Measurements from ENCODE around the gene MYLK4. TPM values are rescaled to one million over a fixed set of nuclear protein-coding genes. Genes with fewer than 3 reads are reported as not detected.

MYLK4 gene
- total RNA-seq, 1 donor from 2014 or later = 2.5 TPM

DNA sequence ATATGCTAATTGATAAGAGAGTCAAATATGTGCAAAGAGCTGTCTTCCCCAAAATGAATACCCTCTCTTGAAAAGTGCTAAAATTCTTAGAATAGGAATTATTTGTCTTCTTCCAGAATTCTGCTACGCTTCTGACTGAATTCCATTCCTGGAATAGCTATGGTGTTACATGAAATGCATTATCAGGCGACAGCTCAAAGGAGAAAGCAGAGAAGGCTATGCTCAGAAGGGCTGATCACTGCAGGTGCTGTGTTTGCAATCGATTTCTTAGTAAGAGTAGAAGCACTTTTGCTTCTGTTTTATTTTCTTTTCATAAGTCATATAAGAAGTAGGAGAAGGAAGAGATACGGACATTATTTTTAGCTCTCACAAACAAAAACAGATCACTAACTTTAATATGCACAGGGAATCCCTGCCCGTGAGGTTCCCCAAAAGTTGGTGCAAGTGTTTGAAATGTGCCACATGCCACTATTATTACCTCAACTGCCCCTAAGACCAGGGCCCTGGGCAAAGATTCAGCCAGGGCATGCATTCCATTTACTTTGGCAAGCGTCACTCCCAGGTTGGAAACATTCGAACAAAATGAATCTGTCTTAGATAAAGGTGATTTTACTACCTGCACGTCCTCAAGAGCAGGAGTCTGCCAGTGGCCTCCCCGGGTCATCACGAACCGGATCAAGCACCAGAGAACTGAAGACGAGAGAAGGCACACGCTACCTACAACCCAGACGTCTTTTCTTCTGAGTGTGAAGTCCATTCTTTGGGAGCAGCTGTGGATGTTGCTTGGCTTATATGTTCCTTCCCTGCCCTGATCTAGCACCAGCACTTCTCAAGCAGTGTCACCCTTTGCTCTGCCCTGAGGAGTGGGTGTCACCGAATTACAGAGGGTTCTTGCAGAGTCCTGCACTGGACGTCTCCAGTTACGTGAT lies 7.2 kb downstream of the MYLK4 start:
- no peak for DNase-seq
- peak; percentile 69 for ATAC-seq
- intact Hi-C loops (cut with micrococcal nuclease) = no loop called here

DNA sequence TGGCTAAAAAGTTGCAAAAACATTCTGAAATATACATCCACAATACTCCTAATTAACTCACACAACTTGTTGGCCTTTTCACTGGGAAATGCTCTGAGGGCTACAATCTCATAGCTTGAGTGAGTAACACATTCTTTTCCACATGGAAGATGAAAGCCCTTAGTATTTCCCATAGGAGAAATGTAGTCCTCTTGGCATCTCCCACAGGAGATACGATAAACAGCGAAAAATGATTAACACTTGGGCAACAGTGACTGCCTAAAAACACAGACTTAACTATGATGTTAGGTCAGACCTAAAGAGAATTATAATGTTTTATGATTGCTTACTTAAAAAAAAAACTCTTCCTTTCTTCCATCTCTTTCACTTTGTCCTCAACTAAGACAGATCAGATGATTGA lies 9.0 kb downstream of the MYLK4 start:
- no peak for ATAC-seq
- no peak for DNase-seq
- intact Hi-C loops (cut with micrococcal nuclease) = no loop called here

DNA sequence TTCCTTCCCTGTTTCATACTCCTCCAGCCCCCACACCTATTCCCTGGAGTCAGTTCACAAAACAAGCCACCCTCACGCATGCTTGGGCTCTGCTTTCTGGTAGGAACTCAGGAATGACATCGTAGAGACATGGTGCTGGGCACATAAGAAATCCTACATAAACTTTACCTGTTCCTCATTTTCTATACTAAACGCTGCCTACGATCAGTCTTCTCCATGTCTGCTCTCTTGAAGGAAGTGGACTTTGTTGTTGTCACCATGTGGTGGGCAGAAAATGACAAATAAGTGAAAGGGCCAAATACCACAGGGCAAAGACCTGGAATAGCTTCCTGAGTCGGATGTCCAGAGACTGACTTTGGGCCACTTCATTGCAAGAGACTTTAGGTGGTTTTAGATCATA lies 10.1 kb downstream of the MYLK4 start:
- DNase-seq (no peak), ATAC-seq (no peak)
- intact Hi-C loops (cut with micrococcal nuclease) = no loop called here

DNA sequence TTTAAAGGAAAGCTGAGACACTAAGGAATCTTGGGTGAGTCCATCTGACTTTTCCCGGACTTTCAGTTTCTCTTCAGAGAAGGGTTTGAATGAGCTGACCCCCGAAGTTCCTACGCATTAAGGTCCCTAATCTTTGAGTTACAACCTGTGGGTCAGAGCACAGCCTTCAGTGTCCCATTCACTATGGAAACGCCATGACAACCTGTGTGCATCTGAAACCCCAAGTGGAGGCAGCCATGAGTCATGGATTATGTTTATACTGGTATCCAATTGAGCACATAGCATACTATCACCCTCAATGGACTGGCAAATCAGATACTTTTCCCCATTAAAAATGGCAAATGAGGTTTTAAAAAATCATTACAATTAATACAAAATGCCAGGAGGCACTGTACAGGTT lies 11.4 kb downstream of the MYLK4 start:
- no peak for ATAC-seq
- DNase-seq = no peak
- intact Hi-C loops (cut with micrococcal nuclease) = no loop called here

DNA sequence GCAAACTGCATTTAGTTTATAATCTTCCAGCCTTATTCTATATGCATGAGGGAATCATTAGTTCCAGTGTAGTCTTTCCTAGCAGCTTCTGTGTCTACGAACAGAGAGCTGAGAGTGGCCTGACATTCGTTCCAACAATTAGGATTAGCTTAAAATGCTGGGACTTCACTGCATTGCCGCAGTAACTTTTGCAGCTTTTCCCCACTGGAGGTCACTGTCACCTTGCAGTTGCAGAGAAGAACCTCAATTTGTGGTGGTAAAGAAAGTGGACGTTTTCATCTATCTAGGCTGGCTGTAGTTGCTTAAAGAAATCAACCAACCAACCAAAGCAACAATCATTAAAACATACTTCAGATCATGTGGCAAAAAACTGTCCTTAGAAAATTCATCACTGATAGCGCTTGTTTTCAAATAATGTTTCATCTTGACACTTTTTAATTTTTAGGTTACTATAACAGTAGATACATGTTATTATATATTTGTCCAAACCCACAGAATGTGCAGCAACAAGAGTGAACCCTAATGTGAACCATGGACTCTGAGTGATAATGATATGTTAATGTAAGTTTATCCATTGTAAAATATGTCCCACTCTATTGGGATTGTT lies 12.2 kb downstream of the MYLK4 start:
- ATAC-seq (peak; percentile 11), DNase-seq (no peak)
- intact Hi-C loops (cut with micrococcal nuclease) = no loop called here

DNA sequence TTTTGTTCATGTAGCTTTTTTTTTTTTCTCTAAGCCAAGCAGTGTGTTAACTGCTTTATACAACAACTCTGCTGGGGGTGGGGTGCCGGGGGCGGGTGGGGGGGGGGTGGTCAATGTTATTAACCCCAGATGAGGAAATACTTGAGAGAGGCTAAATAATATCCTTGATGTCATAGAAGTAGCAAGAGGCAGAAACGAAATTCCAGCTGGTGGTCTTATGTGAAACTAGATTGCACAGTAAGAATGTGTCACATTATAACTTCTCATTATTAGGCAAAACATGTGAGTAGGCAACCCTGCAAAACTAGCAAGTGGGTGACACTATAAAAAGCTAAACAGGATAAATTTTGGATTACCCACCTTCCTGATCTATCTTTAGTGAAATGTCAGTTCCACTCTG lies 12.8 kb downstream of the MYLK4 start:
- intact Hi-C loops (cut with micrococcal nuclease) = no loop called here
- no peak for DNase-seq
- ATAC-seq = no peak

DNA sequence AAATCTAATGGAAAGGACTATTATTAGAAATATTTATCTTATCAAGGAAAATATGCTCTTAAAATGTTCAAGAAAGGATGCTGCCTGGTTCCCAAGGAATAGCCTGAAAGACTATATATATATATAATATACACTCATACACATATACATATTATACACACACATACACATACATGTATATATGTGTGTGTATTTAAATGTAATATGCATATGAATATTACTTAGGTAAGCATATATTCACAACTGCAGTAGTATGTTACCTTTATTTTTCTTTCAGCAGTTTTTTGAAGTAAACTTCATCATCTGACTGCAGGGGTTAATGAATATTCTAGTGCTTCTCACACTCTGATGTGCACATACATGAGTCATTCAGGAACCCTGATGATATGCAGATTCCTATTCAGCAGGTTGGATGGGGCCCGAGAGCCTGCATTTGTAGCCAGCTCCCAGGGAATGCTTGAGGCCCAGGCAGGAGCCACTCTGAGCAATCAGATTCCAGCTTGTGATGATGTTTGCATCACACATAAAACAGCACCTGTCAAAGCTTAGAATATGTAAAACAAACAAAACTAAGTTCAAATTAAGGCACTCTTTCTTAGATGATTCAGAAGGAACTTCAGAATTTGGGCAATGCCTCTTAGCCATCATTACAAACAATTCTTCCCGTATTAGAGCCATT lies 16.1 kb downstream of the MYLK4 start:
- ATAC-seq (peak; percentile 29), DNase-seq (peak; percentile 44)
- intact Hi-C loops (cut with micrococcal nuclease) = no loop called here

DNA sequence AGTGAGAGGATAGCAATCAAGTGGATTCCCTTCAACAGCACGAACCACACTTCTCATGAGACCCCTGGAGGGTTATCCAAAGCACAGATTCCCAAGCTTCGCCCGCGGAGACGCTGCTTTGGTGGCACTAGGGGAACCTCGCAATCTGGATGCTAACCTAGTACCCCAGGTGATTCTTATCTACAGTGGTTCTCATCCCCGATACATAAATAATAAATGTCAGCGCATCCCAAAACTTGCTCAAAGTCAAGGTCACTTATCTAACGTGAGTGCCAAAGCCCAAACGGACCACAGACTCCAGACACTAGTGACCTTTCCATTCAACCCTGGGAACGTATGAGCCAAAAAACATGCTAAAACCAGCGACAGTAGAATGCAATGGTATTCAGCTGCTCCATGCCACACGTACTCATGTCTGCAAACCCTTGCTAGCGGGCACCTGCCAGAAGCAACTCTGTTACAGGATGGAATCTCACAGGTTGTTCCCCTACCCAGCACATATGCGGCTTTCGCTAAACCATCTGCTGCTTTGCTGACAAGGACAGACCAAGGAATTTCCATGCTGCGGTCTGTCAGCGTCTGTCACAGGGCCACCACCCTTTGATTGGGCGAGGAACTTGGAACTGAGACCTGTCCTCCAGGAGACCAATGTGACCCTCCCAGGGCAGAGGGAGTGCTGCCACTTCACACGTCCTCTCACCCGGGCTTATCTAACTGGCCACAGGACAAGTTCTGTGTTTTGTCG lies 16.8 kb downstream of the MYLK4 start:
- ATAC-seq (peak; percentile 85), DNase-seq (peak; percentile 74)
- intact Hi-C loops (cut with micrococcal nuclease) = no loop called here

DNA sequence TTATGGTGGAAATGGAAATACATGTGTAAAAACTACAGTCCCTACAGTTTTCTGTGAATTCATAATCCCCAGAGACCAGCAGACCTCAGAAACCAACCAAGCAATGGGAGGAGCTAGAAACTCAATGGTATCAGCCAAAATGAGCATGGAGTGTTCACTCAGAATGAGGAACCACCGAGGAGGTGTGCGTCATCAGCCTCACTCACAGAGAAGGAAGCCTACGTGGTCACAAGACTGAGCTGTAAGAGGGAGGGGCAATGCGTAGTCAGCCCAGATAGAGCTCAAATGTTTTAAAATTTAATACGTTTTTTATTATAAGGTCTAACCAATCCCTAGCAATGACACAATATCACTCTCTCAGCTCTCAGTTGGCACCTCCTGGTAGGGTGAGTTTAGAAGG lies 17.4 kb downstream of the MYLK4 start:
- DNase-seq (peak; percentile 61), ATAC-seq (peak; percentile 43)
- intact Hi-C loops (cut with micrococcal nuclease) = no loop called here

DNA sequence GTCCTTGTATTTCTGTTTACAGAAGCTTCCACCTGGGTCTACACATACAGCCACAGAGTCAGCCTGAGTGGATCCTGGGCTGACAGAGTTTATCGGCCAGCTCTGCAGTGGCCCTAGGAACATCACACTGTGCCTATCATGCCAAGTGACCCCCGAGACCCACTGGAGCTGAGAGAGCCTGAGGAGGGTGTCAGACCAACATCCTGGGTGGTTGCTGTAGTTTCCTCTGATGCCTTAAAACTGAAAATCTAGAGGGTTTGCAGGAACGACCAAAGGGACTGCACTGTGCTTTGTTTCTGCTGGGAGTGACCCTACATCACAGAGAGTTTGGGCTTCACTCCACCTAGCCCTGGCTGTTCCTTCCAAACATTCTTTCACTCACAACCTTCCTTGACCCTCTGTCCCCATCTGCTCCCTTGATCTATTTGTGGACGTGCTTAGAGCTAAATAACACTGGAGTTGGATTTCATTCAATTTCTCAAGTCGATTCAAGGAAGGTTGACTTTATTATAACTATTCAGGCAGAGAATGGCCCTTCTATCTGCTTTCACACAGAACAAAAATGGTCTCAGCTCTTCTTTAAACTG lies 18.1 kb downstream of the MYLK4 start:
- peak; percentile 82 for ATAC-seq
- no peak for DNase-seq
- intact Hi-C loops (cut with micrococcal nuclease) = no loop called here

DNA sequence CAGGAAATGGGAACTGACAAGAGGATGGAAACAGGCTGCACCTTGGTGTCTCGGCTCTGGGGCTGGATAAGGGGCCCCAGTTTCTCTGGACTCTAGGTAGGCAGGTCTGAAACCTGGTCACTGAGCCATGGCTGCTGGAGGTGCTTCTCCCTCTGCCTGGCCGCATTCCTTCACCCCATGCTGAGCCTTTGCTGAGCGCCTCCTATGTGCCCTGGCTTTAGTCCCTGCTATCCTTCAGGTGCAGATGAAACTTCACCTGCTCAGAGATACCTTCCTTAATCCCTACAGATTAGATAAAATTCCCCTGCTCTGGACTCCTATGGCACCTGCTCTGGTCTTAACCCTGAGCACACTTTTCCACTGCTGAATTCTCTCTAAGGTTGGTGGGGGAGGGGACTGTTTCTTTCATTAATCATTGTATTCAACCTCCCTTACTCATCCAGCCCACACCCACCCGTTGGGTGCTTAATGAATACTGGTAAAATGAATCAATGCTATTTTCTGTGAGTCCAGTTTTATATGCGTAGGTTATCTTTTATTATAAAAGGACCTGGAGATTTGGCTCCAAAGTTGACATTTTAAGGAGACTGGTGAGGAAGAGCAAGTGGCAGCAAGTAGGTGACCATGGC lies 19.3 kb downstream of the MYLK4 start:
- intact Hi-C loops (cut with micrococcal nuclease) = no loop called here
- ATAC-seq (no peak), DNase-seq (no peak)

DNA sequence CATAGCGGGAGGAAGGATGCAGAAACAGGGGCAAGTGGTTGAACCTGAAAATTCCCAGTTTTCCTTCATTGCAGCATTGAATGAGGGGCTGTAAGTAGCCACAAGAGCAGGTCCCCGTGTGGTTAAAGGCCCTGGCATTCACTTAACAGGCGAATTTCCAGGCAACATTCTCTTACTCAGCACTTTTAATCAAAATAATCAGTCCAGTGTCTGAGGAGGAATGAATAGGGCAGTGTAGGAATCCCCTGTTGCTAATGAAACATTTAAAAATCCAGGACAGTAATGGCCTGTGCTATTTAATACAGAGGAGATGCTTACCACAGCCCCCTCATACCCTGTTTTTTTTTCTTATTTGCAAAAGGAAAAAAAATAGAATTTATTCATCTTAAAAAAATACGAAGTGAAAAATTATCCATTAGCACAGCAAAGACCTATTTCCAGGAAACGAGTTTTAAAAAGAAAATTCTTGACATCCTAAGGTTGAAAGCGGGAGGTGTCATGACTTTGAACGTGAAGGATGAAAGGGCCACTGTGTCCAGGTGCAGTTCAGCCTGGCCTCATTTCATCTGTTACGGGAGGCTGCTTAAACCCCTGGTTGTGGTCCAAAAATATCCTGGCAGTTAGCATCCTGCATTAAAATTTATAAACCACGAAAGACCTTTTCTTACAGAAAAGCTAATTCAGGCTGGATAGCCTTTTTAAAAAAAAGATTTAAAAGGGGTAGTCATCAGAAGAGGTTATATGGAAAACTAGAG lies 20.2 kb downstream of the MYLK4 start:
- no peak for DNase-seq
- ATAC-seq = no peak

DNA sequence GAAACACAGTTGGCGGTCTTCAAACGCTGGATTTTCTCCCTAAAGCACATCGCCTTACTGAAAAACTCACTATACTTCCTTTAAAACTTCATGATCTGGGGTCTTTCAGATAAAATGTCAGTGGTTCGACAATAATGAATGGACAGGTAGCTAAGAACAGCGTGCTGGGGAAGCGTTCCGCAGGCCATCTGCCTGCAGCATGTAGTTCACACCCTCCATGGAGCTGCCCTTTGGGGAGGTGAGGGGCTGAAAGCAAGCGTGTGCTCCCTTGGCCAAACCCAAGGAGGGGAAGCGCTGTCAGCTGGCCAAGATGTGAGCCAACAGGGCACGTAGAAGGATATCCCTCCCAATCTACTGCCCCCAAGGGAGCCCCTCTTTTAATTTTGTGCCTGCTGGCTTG lies 20.8 kb downstream of the MYLK4 start:
- no peak for ATAC-seq
- DNase-seq = no peak
- intact Hi-C loops (cut with micrococcal nuclease) = no loop called here

More for the DNA sequence above, 20.2 kb downstream of the MYLK4 start:
- intact Hi-C loops (cut with micrococcal nuclease) = no loop called here

DNA sequence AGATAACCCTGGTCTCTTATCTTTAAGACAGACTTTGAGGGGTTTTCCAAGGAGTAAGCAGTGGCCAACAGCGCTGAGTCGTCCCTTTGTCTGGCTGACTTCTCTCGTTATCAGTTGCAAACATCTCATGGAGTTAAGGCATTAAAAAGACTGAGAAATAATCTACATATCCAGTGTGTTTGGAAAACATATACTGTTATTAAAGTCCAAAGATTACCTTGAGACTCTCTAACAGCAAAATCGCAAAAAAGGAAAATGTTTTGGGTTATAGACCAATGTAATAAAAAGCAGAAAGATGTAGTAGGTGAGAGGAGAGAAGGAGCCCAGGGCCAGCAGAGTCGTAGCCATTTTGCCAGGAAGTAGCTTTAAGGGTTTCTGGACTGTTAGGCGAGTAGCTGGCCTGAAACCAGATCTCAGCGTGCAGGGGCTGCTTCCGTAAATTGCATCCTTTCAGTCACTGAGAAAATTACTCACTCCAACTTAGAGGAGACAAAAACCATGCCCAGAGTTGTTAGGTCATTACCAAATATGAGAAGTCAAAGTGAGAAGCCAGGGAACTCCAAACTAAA lies 24.6 kb downstream of the MYLK4 start:
- intact Hi-C loops (cut with micrococcal nuclease) = no loop called here
- ATAC-seq (peak; percentile 20), DNase-seq (no peak)

DNA sequence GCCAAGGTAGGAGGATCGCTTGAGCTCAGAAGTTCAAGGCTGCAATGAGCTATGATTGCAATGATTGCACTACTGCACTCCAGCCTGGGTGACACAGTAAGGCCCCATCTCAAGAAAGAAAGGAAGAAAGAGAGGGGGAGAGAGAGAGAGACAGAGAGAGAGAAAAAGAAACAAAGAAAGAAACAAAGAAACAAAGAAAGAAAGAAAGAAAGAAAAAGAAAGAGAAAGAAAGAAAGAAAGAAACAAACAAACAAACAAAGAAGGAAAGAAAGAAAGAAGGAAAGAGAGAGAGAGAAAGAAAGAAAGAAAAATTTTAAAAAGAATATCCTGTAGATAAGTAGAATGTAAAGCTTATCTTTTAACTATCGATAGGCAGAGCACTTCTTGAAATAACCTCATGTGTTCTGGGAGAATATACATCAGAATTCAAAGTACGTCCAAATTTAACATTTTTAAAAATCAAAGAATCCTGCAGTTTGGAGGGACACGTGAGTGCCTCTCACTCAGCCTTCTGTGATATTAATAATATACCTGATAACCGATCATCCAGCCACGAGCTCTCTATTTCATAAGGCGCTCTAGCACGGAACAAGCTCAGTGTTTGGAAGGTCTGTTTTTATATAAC lies 25.2 kb downstream of the MYLK4 start:
- intact Hi-C loops (cut with micrococcal nuclease) = no loop called here
- DNase-seq (no peak), ATAC-seq (no peak)

DNA sequence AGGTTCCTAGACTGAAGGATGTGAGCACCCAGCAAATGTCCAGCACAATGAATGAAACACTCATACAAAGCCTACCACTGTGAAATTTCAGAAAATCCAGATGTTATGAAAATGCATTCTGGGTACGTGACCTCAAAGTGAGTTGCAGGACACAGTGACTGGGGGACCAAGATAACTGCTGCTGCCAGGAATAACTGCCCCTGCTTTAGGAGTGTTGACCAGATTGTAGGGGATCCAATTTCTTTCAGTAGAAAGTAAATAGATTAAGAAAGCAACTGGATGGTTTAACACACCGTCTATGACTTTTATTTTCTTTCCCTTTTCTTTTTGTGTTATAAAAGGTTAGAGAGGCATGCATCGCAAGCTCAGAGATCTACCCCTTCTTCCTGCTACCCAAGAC lies 29.5 kb downstream of the MYLK4 start:
- no peak for ATAC-seq
- intact Hi-C loops (cut with micrococcal nuclease) = no loop called here

DNA sequence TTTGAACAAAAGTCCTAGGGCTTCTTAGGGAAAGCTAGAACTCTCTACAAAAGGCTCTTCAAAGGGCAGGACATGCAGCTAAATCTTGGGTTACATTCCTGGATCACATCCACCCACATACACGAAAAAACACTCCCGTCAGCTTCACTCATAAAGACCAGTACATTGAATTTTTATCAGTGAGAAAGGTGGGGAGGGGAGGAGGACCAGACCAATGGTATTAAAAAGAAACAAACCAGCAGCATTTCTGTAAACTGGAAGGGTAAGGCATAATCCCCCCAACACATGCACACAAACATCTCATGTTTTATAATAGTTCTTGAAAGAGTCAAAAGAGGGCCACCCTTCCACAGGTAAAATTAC lies 31.6 kb downstream of the MYLK4 start:
- ATAC-seq = no peak

More for the DNA sequence above, 29.5 kb downstream of the MYLK4 start:
- no peak for DNase-seq

More for the DNA sequence above, 31.6 kb downstream of the MYLK4 start:
- DNase-seq = no peak
- intact Hi-C loops (cut with micrococcal nuclease) = no loop called here
